Karpas-422 (cell line): ENCODE results near the gene PSD4. TPM values are rescaled to one million over a fixed set of nuclear protein-coding genes. Genes with fewer than 3 reads are reported as not detected.

Experiments
- DNase-seq: peaks from one replicate; pipeline ENCODE4 v3.0.0-alpha.2; 2015
- H2AFZ ChIP-seq: fragments of 200-600 bp; sonication (generic); 2 replicates; pipeline ENCODE4 v1.6.1; 2014; ENCODE audit warnings: antibody characterized with exemption, low read length, mixed read lengths
- H3K27ac ChIP-seq: fragments of 200-600 bp; sonication (generic); 2 replicates; pipeline ENCODE4 v1.5.1; 2014; ENCODE audit warnings: mild to moderate bottlenecking, low read length, moderate library complexity
- H3K27me3 ChIP-seq: fragments of 200-600 bp; sonication (generic); 2 replicates; pipeline ENCODE4 v1.6.1; 2014; ENCODE audit warnings: low read length, mixed read lengths
- H3K36me3 ChIP-seq: fragments of 200-600 bp; sonication (generic); 2 replicates; pipeline ENCODE4 v1.6.1; 2014; ENCODE audit warnings: low read length, mixed read lengths; ENCODE audit not compliant: insufficient read depth
- H3K4me1 ChIP-seq: fragments of 200-600 bp; sonication (generic); 2 replicates; pipeline ENCODE4 v1.6.1; 2014; ENCODE audit warnings: mild to moderate bottlenecking, low read length, mixed read lengths
- H3K4me2 ChIP-seq: fragments of 200-600 bp; sonication (generic); 2 replicates; pipeline ENCODE4 v1.6.1; 2014; ENCODE audit warnings: low read length, low read depth, mild to moderate bottlenecking; ENCODE audit not compliant: poor library complexity, severe bottlenecking
- H3K4me3 ChIP-seq: fragments of 200-600 bp; sonication (generic); 2 replicates; pipeline ENCODE4 v1.5.1; 2014; ENCODE audit warnings: mild to moderate bottlenecking, antibody characterized with exemption, low read length, mixed read lengths
- H3K79me2 ChIP-seq: fragments of 200-600 bp; sonication (generic); 2 replicates; pipeline ENCODE4 v1.6.1; 2014; ENCODE audit warnings: mild to moderate bottlenecking, low read length, mixed read lengths
- H3K9ac ChIP-seq: fragments of 200-600 bp; sonication (generic); 2 replicates; pipeline ENCODE4 v1.6.0; 2014; ENCODE audit warnings: low read length
- H3K9me2 ChIP-seq: fragments of 200-600 bp; sonication (generic), shearing (Covaris generic); replicated peaks from 2 replicates; pipeline ENCODE4 v1.6.0; 2014; ENCODE audit warnings: mild to moderate bottlenecking, low read length, moderate library complexity; ENCODE audit not compliant: insufficient read depth
- H3K9me3 ChIP-seq: fragments of 300-700, 200-600 bp; sonication (generic); 2 replicates; pipeline ENCODE4 v1.6.1; 2014; ENCODE audit warnings: low read length, mixed read lengths
- H4K20me1 ChIP-seq: fragments of 200-600 bp; sonication (generic); 2 replicates; pipeline ENCODE4 v1.6.1; 2014; ENCODE audit warnings: mild to moderate bottlenecking, antibody characterized with exemption, low read length, low read depth; ENCODE audit not compliant: insufficient read depth
- total RNA-seq: library from RNA; depleted of rRNA; stranded (reverse); fragments of >200 nt; shearing (Covaris generic); gene quantifications from 2 replicates; pipeline ENCODE4 v1.2.3, GENCODE V29; 2014; ENCODE audit warnings: low replicate concordance

Gene PSD4
- total RNA-seq, 1 experiment from 2014 or later, result 43.3 TPM

DNA sequence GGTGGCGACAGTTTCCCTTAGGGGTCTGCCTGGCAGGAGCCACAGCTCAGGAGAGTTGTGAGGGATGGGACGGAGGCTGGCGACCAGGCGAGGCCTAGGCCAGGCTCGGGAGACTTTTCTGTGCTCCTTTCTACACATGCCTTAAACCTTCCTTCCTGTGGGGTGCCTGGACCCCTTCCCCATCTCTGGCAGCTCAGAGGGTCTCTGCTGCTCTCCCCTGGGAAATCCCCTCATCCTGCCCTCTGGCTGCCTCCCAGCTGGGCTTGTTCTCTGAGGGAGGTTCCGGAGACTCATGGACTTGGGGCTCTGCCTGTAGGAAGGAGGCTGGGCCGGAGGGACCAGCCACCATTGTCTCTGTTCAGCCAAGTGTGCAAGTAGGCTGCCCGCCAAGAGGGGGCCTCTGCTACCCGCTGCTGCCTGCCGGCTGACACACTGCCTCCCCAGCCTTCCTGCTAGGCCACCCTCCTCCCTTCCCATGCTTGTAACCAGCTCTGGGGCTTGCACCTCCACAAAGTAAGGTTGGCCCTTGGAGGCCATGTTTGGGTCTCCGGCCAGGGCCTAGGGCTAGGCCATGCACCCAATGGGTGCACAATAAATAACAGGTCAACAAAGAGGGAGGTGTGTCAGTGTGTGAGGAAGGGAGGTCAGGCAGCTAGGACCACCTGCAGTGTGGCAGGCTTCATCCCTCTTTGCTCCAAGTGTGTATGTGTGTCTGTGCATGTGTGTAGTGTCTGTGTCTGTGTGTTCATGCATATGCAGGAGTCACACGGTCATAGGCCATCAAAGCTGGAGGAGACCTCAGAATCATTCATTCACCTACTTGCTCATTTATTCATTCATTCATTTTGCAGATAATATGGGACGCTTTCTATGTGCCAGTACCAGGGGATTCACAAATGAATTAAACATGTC lies 28.8 kb downstream of the PSD4 start:
- H3K9me2 ChIP-seq, result no peaks in the 10 kb centered on the region
- no peak overlapping the region for H3K4me3 ChIP-seq
- H3K4me2 ChIP-seq, result no peak overlapping the region
- H3K27me3 ChIP-seq, result no peaks in the 10 kb centered on the region
- H2AFZ ChIP-seq, result no peak overlapping the region
- no peaks in the 10 kb centered on the region for H3K9me3 ChIP-seq
- H4K20me1 ChIP-seq, result peaks cover 11% of the 10 kb centered on the region
- no peaks in the 10 kb centered on the region for H3K79me2 ChIP-seq
- H3K36me3 ChIP-seq, result no peaks in the 10 kb centered on the region
- no peak for DNase-seq
- H3K4me1 ChIP-seq, result no peaks in the 10 kb centered on the region
- no peak overlapping the region for H3K9ac ChIP-seq
- no peak overlapping the region for H3K27ac ChIP-seq

DNA sequence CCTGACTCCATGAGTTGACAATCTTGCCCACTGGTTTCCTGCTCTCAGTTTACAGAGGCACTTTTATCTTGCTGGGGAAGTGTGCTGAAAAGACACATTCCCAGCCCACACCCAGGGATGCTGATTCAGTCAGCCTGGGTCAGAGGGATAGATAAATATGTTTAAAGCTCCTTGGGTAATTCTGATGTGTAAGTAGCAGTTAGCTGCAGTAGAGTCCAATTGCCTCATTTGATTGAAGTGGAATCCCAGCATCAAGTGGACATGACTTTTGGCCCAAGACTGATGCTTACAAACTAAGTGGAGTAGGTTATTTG lies 29.4 kb downstream of the PSD4 start:
- no peaks in the 10 kb centered on the region for H3K4me1 ChIP-seq
- H3K79me2 ChIP-seq, result no peaks in the 10 kb centered on the region
- no peak overlapping the region for H3K27ac ChIP-seq
- H3K36me3 ChIP-seq, result no peaks in the 10 kb centered on the region
- no peaks in the 10 kb centered on the region for H3K27me3 ChIP-seq
- DNase-seq, result no peak
- no peak overlapping the region for H2AFZ ChIP-seq
- no peaks in the 10 kb centered on the region for H3K9me3 ChIP-seq
- no peak overlapping the region for H3K4me2 ChIP-seq
- no peak overlapping the region for H3K4me3 ChIP-seq
- no peak overlapping the region for H3K9ac ChIP-seq
- peaks cover 11% of the 10 kb centered on the region for H4K20me1 ChIP-seq
- no peaks in the 10 kb centered on the region for H3K9me2 ChIP-seq

DNA sequence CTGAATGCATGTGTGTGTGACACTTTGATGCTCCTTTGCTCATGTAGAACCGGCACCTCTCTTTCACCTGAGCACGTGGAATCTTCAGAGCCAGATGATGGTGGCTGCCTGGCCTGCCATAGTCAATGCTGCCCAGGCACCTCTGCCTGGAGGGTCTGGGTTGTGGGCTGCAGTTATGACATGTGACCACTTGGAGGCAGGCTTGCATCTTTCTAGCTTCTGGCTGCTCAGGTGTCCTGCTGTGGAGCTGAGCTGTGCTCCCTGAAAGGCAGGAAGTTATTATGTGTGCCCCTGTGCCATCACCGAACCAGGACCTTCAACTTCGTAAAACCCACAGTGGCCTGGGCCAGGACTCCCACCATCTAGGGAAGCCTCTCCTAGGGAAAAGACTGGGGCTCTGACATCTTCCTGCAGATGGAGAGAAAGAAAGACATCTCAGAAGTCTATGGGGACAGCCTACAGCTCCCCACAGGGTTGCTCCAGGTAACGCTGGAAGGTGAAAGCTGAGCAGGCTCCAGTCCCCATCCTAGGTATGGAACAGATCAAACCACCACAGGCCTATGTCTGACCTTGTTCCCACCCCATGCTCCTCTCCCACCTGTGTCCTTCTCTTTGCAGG lies 30.2 kb downstream of the PSD4 start:
- peak; percentile 89 for DNase-seq
- no peaks in the 10 kb centered on the region for H3K9me2 ChIP-seq
- peaks cover 11% of the 10 kb centered on the region for H4K20me1 ChIP-seq
- no peak overlapping the region for H3K4me3 ChIP-seq
- H3K4me2 ChIP-seq, result no peak overlapping the region
- H3K4me1 ChIP-seq, result no peaks in the 10 kb centered on the region
- H2AFZ ChIP-seq, result no peak overlapping the region
- H3K36me3 ChIP-seq, result no peaks in the 10 kb centered on the region
- H3K9me3 ChIP-seq, result no peaks in the 10 kb centered on the region
- H3K9ac ChIP-seq, result no peak overlapping the region
- no peaks in the 10 kb centered on the region for H3K27me3 ChIP-seq
- no peak overlapping the region for H3K27ac ChIP-seq
- no peaks in the 10 kb centered on the region for H3K79me2 ChIP-seq

DNA sequence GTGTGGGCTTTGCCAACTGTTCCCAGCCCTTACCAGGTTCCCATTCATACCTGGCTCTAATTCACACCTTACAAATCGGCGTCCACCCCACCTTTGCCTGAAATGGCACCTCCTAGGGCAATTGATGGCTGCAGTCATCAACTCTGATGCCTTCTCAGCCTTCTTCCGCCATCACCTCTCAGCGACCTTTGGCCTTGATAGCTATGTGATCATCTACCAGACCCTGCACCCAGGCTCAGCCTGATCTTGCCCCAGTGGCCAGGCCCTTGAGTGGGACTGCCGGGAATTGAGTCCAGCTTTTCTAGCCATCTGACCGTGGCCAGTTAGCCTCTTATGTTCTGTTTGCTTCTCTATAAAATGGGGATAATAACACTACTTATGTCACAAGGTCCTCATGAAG lies 32.5 kb downstream of the PSD4 start:
- Histone ChIP-seq H3K9me3 (no peaks in the 10 kb centered on the region), H4K20me1 (peaks cover 11% of the 10 kb centered on the region), H3K27me3 (no peaks in the 10 kb centered on the region), H3K4me1 (no peaks in the 10 kb centered on the region), H2AFZ (no peak overlapping the region), H3K9me2 (no peaks in the 10 kb centered on the region), H3K9ac (no peak overlapping the region), H3K36me3 (no peaks in the 10 kb centered on the region), H3K27ac (no peak overlapping the region), H3K4me2 (no peak overlapping the region), H3K4me3 (no peak overlapping the region), H3K79me2 (no peaks in the 10 kb centered on the region)
- DNase-seq, result no peak

DNA sequence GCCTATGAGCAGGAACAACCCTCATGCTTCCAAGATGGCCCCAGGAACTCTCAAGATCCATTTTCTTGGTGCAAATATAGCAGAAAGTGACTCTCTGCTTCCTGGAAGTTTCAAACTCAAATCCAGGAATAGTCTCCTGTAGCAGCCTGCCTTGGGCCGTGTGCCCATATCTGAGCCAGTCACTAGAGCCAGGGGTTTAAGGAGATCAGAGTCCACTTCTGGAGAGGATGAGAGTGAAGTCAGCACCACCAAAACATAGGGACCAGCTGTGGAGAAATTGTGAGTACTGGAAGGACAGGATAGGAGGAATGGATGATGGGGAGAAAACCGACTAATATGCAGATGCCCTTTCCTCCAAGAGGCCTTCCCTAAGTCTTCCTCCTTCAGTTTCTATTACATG lies 33.2 kb downstream of the PSD4 start:
- H3K9me2 ChIP-seq, result no peaks in the 10 kb centered on the region
- no peaks in the 10 kb centered on the region for H3K9me3 ChIP-seq
- no peak overlapping the region for H2AFZ ChIP-seq
- no peak overlapping the region for H3K9ac ChIP-seq
- H3K36me3 ChIP-seq, result no peaks in the 10 kb centered on the region
- H3K27me3 ChIP-seq, result no peaks in the 10 kb centered on the region
- no peak for DNase-seq
- H3K4me2 ChIP-seq, result no peak overlapping the region
- no peaks in the 10 kb centered on the region for H3K79me2 ChIP-seq
- peaks cover 11% of the 10 kb centered on the region for H4K20me1 ChIP-seq
- no peak overlapping the region for H3K4me3 ChIP-seq
- H3K27ac ChIP-seq, result no peak overlapping the region
- H3K4me1 ChIP-seq, result no peaks in the 10 kb centered on the region

DNA sequence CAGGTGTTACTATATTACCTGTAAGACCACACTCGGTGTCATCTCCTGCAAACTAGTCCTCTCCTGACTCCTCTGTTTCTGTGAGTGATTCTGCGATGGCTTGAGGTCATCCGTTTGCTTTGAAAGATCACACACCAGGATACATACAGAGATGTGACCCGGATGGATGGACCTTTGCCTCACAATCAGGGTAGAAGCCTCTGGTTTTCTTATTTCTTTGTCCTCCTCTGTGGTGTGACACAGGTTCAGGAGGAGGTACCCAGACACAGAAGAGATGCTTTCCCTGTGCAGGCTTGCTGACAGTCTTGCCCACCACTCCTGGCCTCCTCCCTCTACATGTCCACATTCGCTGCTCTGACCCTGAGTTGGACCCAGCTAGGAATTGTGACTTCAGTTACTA lies 34.6 kb downstream of the PSD4 start:
- no peak for DNase-seq
- Histone ChIP-seq H3K9me2 (no peaks in the 10 kb centered on the region), H2AFZ (no peak overlapping the region), H3K27ac (no peak overlapping the region), H3K4me3 (no peak overlapping the region), H3K4me2 (no peak overlapping the region), H3K4me1 (no peaks in the 10 kb centered on the region), H3K79me2 (no peaks in the 10 kb centered on the region), H3K27me3 (no peaks in the 10 kb centered on the region), H3K9me3 (no peaks in the 10 kb centered on the region), H3K9ac (no peak overlapping the region), H3K36me3 (no peaks in the 10 kb centered on the region), H4K20me1 (peaks cover 4% of the 10 kb centered on the region)

DNA sequence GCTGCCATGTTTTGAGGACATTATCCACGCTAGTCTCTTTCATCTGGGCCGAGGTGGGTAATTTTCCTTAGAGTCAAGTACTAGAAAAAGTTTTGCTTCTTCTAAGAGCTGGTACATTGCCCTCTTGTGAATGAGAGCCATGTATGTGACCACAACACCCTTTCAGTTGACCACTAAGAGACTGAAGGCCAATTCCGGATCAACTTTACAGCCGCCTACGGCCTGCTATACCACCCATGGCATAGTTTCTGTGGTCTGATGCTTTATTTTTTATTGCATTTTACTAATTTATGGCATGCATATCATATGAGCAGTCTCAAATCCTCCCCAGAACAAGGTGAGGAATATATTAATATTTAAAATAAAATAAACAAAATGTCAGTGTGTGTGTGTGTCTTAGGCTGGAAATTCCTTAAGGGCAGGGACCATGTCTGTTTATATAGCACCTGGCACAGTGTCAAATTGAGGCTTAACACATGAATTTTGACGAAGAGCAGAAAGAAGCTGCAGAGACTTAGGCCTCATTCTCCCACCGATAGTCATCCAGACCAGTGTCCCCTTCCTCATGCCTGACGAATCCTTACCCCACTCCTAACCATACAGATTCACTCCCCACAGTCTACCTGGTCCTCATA lies 35.4 kb downstream of the PSD4 start:
- H3K9me3 ChIP-seq, result no peaks in the 10 kb centered on the region
- no peaks in the 10 kb centered on the region for H3K27me3 ChIP-seq
- H4K20me1 ChIP-seq, result peaks cover 3% of the 10 kb centered on the region
- no peaks in the 10 kb centered on the region for H3K4me1 ChIP-seq
- no peak overlapping the region for H2AFZ ChIP-seq
- no peak overlapping the region for H3K4me2 ChIP-seq
- no peak overlapping the region for H3K4me3 ChIP-seq
- no peak for DNase-seq
- no peaks in the 10 kb centered on the region for H3K9me2 ChIP-seq
- H3K9ac ChIP-seq, result no peak overlapping the region
- H3K27ac ChIP-seq, result no peak overlapping the region
- no peaks in the 10 kb centered on the region for H3K36me3 ChIP-seq
- no peaks in the 10 kb centered on the region for H3K79me2 ChIP-seq

DNA sequence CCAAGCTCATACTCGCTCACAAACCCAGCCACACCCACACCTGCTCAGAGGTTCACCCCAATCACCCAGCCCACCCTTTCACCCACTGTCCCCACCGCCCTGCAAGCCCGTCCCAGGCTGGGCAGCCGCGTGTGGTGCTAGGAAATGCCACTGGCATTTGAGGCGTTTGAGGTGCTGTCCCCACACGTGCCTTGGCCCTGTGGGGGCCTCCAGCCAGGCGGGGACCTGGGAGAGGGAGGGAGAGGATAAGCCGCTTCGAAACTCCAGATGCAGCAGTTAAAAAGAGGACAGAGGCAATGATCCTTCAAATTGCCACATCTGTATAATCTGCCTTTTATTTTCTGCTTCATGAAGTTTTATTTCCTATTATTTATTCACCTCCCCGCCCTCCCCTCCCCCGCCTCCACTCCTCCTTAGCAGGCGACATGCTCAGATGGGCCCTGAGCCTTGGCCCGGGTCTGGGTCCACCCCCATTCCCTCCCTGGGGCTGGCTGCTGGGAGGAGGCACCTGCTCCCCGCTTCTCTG lies 35.9 kb downstream of the PSD4 start:
- H3K4me2 ChIP-seq, result no peak overlapping the region
- H3K4me1 ChIP-seq, result no peaks in the 10 kb centered on the region
- H3K79me2 ChIP-seq, result no peaks in the 10 kb centered on the region
- H3K27me3 ChIP-seq, result no peaks in the 10 kb centered on the region
- no peak overlapping the region for H3K4me3 ChIP-seq
- H3K36me3 ChIP-seq, result no peaks in the 10 kb centered on the region
- no peak overlapping the region for H2AFZ ChIP-seq
- no peaks in the 10 kb centered on the region for H4K20me1 ChIP-seq
- H3K27ac ChIP-seq, result no peak overlapping the region
- H3K9ac ChIP-seq, result no peak overlapping the region
- DNase-seq, result no peak
- H3K9me2 ChIP-seq, result no peaks in the 10 kb centered on the region
- H3K9me3 ChIP-seq, result no peaks in the 10 kb centered on the region
